ENCODE results near the gene MIF4GD. TPM values are rescaled to one million over a fixed set of nuclear protein-coding genes. Genes with fewer than 3 reads are reported as not detected.

Gene MIF4GD
- total RNA-seq, 1 experiment from 2014 or later = 26.1 TPM

DNA sequence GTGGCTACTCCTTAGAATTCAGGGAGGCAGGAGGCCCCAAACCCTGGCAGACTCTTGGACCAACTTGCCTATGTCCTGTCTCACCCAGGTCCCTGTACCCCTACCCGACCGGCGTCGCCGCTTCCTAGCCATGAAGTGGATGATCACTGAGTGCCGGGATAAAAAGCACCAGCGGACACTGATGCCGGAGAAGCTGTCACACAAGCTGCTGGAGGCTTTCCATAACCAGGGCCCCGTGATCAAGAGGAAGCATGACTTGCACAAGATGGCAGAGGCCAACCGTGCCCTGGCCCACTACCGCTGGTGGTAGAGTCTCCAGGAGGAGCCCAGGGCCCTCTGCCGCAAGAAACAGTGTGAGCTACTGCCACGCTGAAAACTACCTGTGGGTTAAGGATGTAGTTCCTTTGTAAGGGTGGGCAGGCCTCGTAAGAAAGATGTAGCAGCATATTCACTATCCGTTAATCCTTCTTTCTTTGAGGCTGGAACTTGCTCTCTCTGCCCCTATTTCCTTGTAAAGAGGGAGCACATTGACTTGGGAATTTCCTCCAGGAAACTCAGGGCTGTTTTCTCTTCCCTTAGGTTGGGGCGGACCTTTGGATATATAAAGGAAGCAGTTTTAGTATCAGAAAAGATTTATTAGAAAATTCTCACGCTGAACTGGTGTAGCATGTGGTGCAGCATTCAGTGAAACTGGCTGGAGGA lies 5.3 kb downstream of the MIF4GD start:
- H3K27me3 Mint-ChIP-seq (ENCODE audit: low read depth) = no peaks in the 10 kb centered on the region; the same call in 1 of the 2 replicates
- no peak overlapping the region for H2BK5ac ChIP-seq (ENCODE audit: insufficient read length, low read length)
- no peak overlapping the region for H3K56ac ChIP-seq (ENCODE audit: insufficient read length, low read depth, low read length)
- no peak for DNase-seq
- H3K27ac ChIP-seq (ENCODE audit: insufficient read length, low read depth, low read length) = no peak overlapping the region
- H3T11ph ChIP-seq (ENCODE audit: low read length) = no peak overlapping the region
- no peaks in the 10 kb centered on the region for H3K4me1 ChIP-seq (ENCODE audit: insufficient read depth, low read length)
- H3K4me1 Mint-ChIP-seq = peaks cover 23 to 30% of the 10 kb centered on the region in 2 experiments
- no peak overlapping the region for H2BK120ac ChIP-seq (ENCODE audit: low read depth, low read length, poor library complexity, severe bottlenecking)
- H3K9me3 ChIP-seq (ENCODE audit: control insufficient read depth, low read depth, low read length) = no peaks in the 10 kb centered on the region
- H4K91ac ChIP-seq (ENCODE audit: insufficient read length, low read depth, low read length) = no peak overlapping the region
- no peak overlapping the region for H3K4me2 ChIP-seq (ENCODE audit: insufficient read depth, insufficient read length, low read length)
- no peak overlapping the region for H3K18ac ChIP-seq (ENCODE audit: insufficient read length, low read depth, low read length)
- no peaks in the 10 kb centered on the region for H4K20me1 ChIP-seq (ENCODE audit: control insufficient read depth, insufficient read depth, insufficient read length)
- H3K9me3 Mint-ChIP-seq = no peaks in the 10 kb centered on the region
- no peak overlapping the region for H3K14ac ChIP-seq (ENCODE audit: insufficient read depth, low read length)
- no peak overlapping the region for H4K8ac ChIP-seq (replicated peaks; ENCODE audit: insufficient read length, low read depth, low read length)
- peaks cover 8 to 50% (median 50%) of the 10 kb centered on the region in 3 experiments; a peak in 6 of 7 replicates for H3K36me3 Mint-ChIP-seq (ENCODE audit: insufficient read depth in 1 of 3, low read depth in 3 of 3)
- H2BK15ac ChIP-seq (ENCODE audit: low read depth, low read length) = no peak overlapping the region
- H2AFZ ChIP-seq (ENCODE audit: low read length) = no peak overlapping the region
- no peak overlapping the region for H3K4ac ChIP-seq (ENCODE audit: low read depth, low read length)
- H2BK12ac ChIP-seq (ENCODE audit: insufficient read length, low read depth, low read length) = no peak overlapping the region
- TF ChIP-seq CTCF (conservative IDR thresholded peaks at IDR 0.05) = no peak
- no peak overlapping the region for H3K27ac Mint-ChIP-seq
- H3K23me2 ChIP-seq (ENCODE audit: insufficient read length, low read depth, low read length, poor library complexity, severe bottlenecking) = peaks cover 14% of the 10 kb centered on the region
- peaks cover 4% of the 10 kb centered on the region; the same call in 1 of the 2 replicates for H3K79me2 ChIP-seq (ENCODE audit: insufficient read depth, low read length)
- H3K9ac ChIP-seq (ENCODE audit: extremely low read depth, insufficient read length, low read length) = no peak overlapping the region
- no peak overlapping the region for H4K5ac ChIP-seq (ENCODE audit: insufficient read length, low read depth, low read length)
- no peak overlapping the region for H2BK20ac ChIP-seq (ENCODE audit: low read depth, low read length, poor library complexity, severe bottlenecking)
- H3K27me3 ChIP-seq (ENCODE audit: insufficient read depth, low read length) = no peaks in the 10 kb centered on the region
- H3K79me1 ChIP-seq (ENCODE audit: insufficient read depth, low read depth, low read length, poor library complexity, severe bottlenecking) = no peaks in the 10 kb centered on the region
- no CpG with 5 or more reads among the region's 17 CpGs for WGBS (ENCODE audit: extremely low coverage, insufficient read length, low lambda C conversion rate)
- H3K4me3 Mint-ChIP-seq = no peak overlapping the region
- no peak overlapping the region for H2AK5ac ChIP-seq (ENCODE audit: insufficient read length, low read length)
- no peak overlapping the region for H3K23ac ChIP-seq (ENCODE audit: insufficient read length, low read depth, low read length)

Data from H9 (cell line).